Inflammatory macrophage treated with lipopolysaccharide for 4 hours (primary cell): ENCODE measurements around the gene EIF3B.
"Not testable (repeated sequence)": the region's sequence is repeated elsewhere in the genome, so short reads cannot be mapped to it uniquely, and the experiment has no call there.

Experiments used
- DNase-seq: peaks from one replicate; pipeline ENCODE4 v3.0.0-alpha.2; 2020

The EIF3B gene

DNA sequence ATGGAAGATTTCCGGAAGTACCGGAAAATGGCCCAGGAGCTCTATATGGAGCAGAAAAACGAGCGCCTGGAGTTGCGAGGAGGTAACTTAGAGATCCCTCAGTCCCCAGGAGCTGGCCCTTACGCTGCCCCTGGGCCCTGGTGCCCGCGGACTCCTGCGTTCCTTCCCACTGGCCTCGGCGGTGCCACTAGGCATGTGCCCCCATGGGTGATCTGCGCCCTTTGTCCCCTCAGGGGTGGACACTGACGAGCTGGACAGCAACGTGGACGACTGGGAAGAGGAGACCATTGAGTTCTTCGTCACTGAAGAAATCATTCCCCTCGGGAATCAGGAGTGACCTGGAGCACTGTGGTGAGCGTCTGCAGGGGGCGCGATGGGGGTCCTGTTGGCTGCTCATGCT is 24.5 kb downstream of the EIF3B start:
- DNase-seq: no peak

DNA sequence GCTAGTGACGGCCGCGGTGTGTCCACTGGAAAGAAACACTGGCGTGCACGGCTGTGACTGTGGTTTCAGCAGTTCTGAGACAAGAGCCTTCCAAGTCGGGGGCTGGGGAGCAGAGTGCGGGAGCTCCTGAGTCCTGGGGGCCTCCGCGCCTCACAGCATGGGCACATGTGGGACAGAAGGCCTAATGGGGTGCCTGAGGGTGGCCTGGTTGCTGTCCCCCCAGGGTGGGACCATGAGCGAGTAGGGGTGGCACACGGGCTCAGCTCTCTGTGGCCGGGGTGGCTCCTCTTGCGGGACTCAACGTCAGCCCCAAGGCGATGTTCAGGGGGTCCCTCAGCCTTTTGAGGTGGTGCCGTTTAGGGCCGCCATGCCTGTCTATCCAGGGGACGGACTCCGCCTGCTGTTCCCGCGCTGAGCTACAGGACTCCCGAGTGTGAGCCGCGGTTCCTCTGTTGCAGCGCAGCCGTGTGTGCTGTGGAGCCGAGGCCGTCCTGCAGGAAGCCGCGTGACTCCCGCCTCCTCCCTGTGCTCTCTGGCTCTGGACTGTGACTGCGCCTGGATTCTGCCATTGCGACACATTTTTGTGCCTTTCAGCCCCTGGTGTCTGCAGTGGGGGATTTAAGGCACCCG is 25.3 kb downstream of the EIF3B start:
- no peak for DNase-seq

- no peak for DNase-seq
Measured at GRCh38 chr7:2380461-2380860, 25.8 kb downstream of the EIF3B start.

DNA sequence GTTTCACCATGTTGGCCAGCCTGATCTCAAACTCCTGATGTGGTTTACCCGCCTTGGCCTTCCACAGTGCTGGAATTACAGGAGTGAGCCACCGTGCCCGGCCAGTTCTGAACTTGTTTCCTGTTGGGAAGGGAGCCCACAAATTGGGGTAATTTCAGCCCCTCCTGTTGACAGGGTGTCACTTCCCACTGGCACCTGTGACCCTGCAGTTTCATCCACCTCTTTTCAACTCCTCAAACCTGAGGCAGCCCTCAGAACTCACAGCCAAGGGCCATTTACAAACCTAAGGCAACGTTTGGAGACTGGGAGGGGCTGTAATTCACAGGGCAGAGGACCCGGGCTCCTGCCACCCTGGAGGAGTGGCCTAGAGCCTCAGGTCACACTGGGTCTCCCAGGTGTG is 26.6 kb downstream of the EIF3B start:
- no peak for DNase-seq

DNA sequence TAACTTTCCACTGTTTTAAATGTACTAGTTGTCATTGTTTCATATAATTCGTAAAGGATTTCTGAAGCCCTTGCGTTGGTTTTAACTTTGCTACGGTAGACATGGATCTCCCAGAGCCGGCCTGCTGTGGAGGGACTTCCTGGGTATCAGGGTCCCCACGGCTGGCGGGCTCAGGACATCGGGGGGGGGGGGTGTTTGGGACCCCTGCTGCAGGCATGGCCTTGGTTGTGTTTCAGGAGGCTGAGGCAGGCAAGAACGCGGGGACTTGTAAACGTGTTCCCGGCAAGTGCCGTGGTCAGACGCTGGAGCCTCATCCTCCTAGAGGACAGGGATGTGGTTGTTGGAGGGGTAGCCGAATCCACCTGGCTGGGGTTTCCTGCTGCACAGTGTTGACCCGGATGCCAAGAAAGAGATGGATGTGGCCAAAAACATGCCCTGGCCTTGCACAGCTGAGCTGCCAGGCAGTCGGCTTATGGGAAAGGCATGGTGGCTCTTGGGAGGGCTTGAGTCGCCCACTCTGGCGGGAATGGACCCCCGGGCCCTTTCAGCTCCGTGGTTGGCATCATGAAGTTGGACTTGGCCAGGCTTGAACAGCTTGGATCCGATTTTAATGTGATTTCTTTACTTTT is 27.4 kb downstream of the EIF3B start:
- no peak for DNase-seq

- no peak for DNase-seq
Measured at GRCh38 chr7:2383543-2384274, 29.1 kb downstream of the EIF3B start.

- DNase-seq: no peak
Measured at GRCh38 chr7:2384354-2385243, 30.0 kb downstream of the EIF3B start.

- DNase-seq: not testable (repeated sequence)
Measured at GRCh38 chr7:2386122-2386521, 31.5 kb downstream of the EIF3B start.

DNA sequence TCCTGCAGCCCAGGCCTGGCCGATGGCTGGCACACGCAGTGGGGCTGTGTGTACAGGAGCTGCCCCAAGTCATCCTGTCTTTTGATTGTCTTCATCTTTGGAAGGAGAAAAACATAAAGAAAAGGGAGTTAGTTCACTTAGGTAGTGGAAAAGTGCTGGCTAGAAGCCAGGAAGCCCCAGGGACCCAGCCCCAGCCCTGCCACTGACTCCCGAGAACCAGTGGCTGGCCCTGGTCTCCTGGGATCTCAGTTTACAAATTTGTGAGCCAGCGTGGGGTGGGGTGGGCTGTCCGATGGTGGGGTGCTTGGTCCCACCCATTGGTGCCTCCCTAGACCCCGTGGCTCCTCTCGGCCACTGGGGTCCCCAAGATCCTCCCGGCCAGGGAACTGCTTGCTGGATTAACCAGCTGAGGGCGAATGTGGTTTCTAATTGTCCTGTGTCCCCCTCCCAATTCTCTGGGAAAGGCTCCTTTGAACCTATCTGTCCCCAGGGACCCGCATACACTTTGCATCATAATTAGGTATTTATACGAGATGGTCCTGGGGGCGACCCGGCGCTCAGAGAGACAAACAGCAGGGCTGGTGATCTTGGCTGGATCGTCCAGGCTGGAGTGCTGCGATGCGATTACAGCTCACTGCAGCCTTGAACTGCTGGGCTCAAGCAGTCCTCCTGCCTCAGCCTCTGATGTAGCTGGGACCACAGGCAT is 32.5 kb downstream of the EIF3B start:
- DNase-seq: no peak

DNA sequence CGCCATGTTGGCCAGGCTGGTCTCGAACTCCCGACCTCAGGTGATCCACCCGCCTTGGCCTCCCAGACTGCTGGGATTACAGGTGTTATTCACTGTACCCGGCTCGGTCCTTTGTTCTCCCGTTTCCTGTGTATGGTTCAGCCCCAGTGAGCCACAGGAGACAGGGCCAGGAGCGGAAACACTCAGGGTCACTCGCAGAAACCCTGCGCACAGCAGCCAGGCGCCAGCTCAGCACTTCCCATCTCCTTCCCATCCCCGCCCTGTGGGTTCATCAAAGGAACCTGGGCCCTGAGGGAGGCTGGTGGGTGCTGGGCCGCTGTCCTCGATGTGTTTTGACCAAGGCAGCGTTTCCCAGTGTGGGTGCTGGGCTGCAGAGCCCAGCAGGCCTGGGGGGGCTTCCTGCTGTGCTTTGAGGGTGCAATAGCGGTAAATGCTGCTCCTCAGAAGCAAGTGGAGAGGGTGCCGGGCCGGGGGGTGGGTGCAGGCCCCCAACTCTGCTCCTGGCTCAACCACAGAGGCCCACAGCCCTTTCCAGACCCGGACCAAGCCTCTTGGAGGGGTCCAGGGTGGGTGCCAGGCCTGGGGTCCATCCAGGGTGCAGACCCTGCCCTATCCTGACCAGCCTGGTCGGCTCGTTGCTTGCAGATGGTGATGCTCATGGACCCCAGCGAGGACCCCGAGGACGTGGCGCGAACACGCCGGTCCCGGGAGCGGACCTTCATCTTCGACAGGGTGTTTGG is 33.4 kb downstream of the EIF3B start:
- no peak for DNase-seq

DNA sequence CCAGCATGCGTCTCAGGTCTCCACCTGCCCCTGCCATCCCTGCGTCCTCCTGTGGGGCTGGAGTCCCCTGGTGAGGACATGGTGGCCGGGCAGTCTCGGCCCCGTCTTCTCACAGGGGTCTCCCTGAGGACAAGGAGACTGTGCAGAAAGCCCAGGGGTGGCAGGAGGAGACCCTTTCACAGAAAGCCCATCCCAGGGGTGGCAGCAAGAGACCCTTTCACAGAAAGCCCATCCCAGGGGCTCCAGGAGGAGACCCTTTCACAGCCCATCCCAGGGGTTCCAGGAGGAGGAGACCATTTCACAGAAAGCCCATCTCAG is 34.0 kb downstream of the EIF3B start:
- no peak for DNase-seq

GRCh38 chr7:2390020-2390816 is 35.6 kb downstream of the EIF3B start:
- peak; percentile 70 for DNase-seq

- DNase-seq: no peak
Measured at GRCh38 chr7:2393706-2394105, 39.1 kb downstream of the EIF3B start.

DNA sequence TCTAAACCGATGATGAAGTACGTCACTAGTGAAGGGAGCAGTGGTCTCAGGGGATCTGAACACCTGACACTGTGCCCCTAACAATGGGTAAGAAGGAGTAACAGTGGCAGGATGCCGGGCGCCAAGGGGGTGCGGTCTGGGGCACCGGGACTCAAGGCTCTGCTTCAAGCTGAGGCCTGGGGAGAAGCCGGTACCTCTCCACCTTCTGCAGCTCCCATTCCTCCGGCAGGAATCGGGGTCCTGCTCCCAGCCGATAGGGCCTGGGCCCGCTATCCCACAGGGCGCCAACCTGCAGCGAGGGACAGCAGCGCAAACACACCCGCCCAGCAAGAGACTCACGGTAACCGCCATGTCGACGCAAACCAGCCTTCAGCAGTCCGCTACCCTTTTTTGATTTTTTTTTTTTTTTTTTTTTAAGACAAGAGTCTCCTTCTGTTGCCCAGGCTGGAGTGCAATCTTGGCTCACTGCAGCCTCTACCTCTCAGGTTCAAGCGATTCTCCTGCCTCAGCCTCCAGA is 40.0 kb downstream of the EIF3B start:
- DNase-seq: no peak

GRCh38 chr7:2398506-2398905 is 43.9 kb downstream of the EIF3B start:
- no peak for DNase-seq

GRCh38 chr7:2399848-2400587 is 45.4 kb downstream of the EIF3B start:
- DNase-seq: peak; percentile 65

- DNase-seq: no peak
Measured at GRCh38 chr7:2402687-2403013, 48.0 kb downstream of the EIF3B start.

- peak; percentile 95 for DNase-seq
Measured at GRCh38 chr7:2403014-2403717, 48.5 kb downstream of the EIF3B start, which contains the start of gene CHST12. Gene CHST12, plus strand, starts transcription at chr7:2403611. Its CDS starts 29,029 bp downstream, at chr7:2432640.
